ENCODE data around the gene NXPE3. TPM values are rescaled to one million over a fixed set of nuclear protein-coding genes. Genes with fewer than 3 reads are reported as not detected.

Gene NXPE3
- total RNA-seq, 3 donors from 2014 or later: 7.7 to 21.6 (median 17.0) TPM

DNA sequence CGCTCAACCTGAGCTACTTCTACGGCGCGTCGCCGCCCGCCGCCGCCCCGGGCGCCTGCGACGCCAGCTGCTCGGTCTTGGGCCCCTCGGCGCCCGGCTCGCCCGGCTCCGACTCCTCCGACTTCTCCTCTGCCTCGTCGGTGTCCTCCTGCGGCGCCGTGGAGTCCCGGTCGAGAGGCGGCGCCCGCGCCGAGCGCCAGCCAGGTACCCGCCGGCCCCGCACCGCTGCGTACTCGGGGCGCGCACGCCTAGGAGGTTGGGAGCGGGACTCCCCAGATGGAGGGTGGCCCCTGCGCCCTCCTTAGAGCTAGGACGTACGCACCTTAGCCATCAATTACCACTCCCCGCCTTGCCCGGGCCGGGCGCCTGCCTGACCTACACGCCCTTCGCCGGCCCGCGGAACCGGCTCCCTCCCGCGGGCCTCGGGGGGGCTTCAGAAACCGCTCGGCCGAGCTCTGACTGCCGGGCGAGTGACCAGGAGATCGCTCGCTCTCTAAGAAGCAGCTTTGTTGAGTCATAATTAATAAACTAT lies 70.8 kb downstream of the NXPE3 start:
- no peak for DNase-seq (ENCODE audit: low spot score in 2 of 2)
- intact Hi-C loops (cut with DNase I; ENCODE audit: low total_unique reads): no loop called here
- H3K27me3 ChIP-seq: no peaks in the 10 kb centered on the region
- peak overlapping the region; percentile 96 to 98 for H3K27ac ChIP-seq
- H3K36me3 ChIP-seq: peaks cover 10% of the 10 kb centered on the region
- TF ChIP-seq, protein P1, sequence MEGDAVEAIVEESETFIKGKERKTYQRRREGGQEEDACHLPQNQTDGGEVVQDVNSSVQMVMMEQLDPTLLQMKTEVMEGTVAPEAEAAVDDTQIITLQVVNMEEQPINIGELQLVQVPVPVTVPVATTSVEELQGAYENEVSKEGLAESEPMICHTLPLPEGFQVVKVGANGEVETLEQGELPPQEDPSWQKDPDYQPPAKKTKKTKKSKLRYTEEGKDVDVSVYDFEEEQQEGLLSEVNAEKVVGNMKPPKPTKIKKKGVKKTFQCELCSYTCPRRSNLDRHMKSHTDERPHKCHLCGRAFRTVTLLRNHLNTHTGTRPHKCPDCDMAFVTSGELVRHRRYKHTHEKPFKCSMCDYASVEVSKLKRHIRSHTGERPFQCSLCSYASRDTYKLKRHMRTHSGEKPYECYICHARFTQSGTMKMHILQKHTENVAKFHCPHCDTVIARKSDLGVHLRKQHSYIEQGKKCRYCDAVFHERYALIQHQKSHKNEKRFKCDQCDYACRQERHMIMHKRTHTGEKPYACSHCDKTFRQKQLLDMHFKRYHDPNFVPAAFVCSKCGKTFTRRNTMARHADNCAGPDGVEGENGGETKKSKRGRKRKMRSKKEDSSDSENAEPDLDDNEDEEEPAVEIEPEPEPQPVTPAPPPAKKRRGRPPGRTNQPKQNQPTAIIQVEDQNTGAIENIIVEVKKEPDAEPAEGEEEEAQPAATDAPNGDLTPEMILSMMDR (IDR thresholded peaks at IDR 0.05): no peak
- TF ChIP-seq POLR2AphosphoS5 (IDR thresholded peaks at IDR 0.05): peak in 2 of 3 donors; percentile 15 to 40
- no peaks in the 10 kb centered on the region for H3K4me1 ChIP-seq
- H3K9me3 ChIP-seq: no peaks in the 10 kb centered on the region
- H3K4me3 ChIP-seq: peak overlapping the region; percentile 74 to 83 (median 79)

DNA sequence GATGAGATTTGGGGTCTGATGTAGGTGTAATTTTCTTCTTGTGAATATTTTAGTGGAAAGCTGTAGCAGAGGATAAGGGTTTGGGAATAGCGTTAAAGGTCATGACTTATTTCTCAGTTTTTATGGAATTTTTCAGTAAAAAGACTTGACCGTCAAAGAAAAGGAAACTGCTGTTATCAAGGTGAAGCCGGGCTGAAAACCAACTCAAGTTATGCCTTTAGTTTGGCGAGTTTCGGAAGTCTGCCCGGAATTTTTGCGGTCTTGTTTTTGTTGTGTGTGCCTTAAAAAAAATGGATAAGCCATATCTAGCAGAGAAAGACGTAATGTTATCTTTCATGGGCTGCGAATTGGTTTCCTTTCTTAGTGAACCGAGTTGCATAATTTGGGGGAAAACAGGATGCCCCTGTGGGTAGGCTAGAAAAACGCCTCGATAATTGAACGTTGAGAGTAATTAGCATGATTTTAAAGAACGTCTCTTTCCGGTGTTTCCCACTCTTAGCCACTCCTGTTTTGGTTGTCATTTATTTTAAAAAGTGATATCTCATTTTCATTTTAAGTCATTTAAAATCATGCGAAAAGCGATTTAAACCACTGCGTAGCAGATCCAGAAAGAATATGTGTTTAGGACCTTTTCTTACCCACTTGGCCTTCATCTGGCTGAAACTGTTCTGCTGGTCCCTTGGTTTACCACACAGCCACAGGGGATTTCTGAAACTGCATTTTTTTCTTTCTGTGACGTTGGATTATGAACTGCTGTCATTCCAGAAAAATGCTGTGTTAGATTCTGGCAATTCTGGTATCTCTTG lies 71.4 kb downstream of the NXPE3 start:
- Histone ChIP-seq H3K36me3 (peaks cover 10% of the 10 kb centered on the region), H3K27me3 (no peaks in the 10 kb centered on the region), H3K4me3 (peak overlapping the region; percentile 74 to 83 (median 79)), H3K4me1 (no peaks in the 10 kb centered on the region), H3K27ac (peak overlapping the region; percentile 96 to 98), H3K9me3 (no peaks in the 10 kb centered on the region)
- intact Hi-C loops (cut with DNase I; ENCODE audit: low total_unique reads): no loop called here
- DNase-seq (ENCODE audit: low spot score in 2 of 2): no peak
- TF ChIP-seq, protein P1 (IDR thresholded peaks at IDR 0.05): no peak
- TF ChIP-seq POLR2A (IDR thresholded peaks at IDR 0.05): no peak
- no peak for TF ChIP-seq POLR2AphosphoS5 (IDR thresholded peaks at IDR 0.05)

DNA sequence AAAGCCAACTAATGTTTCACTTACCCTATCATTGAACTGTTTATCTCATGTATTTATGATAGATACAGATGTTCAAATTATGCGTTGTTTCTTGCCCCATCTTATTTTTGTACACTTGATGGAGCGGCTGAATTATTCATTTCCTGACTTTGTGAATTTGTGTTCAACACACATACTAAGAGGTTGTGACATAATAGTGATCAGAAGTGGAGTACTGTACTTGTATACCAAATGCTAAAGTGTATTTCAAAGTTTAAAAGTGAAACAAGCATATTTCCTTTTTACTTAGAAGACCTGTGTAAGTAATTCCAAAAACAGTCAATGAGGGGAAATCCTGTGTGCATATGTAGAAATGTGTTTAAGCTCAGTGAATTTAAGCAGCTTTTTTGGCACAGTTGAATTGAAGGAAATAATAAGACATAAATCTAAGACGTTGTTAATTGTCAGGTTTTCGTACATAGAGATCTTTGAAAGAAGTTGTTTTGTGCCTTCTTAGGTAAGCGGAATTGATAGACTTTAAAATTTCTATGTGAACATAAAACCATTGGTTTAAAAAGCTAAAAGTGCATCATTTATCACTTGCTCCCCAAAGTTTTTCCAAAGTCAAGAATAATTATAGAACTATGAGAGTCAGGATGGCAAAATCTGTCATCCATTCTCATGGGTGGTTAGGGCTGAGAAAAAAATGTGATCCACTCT lies 72.2 kb downstream of the NXPE3 start:
- H3K36me3 ChIP-seq: peaks cover 10% of the 10 kb centered on the region
- no peak for DNase-seq (ENCODE audit: low spot score in 2 of 2)
- H3K9me3 ChIP-seq: no peaks in the 10 kb centered on the region
- no peaks in the 10 kb centered on the region for H3K4me1 ChIP-seq
- H3K27ac ChIP-seq: peak overlapping the region; percentile 96 to 98
- peak overlapping the region; percentile 74 to 83 (median 79) for H3K4me3 ChIP-seq
- H3K27me3 ChIP-seq: no peaks in the 10 kb centered on the region
- intact Hi-C loops (cut with DNase I; ENCODE audit: low total_unique reads): no loop called here
- TF ChIP-seq, protein P1 (IDR thresholded peaks at IDR 0.05): no peak
- TF ChIP-seq POLR2AphosphoS5 (IDR thresholded peaks at IDR 0.05) (no peak), POLR2A (IDR thresholded peaks at IDR 0.05) (no peak)

DNA sequence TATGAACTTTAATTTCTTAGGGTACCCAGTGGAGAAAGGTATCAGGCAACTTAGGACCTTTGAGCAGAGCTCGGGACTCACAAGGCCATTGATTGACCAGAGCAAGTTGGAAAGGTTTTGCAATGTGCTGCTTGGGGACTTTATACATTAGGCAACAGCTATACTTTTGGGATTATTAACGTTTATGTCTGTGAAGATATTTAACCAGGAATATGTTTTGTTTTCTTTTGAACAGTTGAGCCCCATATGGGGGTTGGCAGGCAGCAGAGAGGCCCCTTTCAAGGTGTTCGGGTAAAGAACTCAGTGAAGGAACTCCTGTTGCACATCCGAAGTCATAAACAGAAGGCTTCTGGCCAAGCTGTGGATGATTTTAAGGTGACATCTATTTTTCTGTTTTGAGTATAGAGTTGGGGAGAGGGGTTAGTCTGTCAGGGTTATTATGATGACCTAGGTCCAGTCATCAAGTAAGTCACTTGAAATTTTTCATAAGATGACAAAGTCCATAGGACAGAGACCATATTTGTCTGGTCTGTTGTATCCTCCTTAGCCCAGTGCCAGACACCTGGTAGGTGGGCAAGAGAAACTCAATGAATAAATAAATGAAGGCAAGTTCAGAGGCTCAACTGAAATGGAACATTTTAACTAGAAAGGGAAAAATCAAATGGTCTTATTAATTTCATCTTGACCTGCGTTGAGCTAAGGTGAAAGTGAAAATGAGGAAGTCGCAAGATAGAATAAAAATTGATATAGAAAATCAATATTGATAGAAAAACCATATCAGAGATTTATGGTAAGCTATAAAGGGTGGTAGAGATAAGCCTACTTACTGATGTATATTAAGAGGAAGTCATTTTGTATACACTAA lies 73.1 kb downstream of the NXPE3 start:
- Histone ChIP-seq H3K4me3 (peak overlapping the region; percentile 74 to 83 (median 79)), H3K4me1 (no peaks in the 10 kb centered on the region), H3K27me3 (no peaks in the 10 kb centered on the region), H3K36me3 (peaks cover 10% of the 10 kb centered on the region), H3K9me3 (no peaks in the 10 kb centered on the region), H3K27ac (peak overlapping the region; percentile 96 to 98)
- no peak for DNase-seq (ENCODE audit: low spot score in 2 of 2)
- intact Hi-C loops (cut with DNase I; ENCODE audit: low total_unique reads): no loop called here
- TF ChIP-seq, protein P1 (IDR thresholded peaks at IDR 0.05): no peak
- TF ChIP-seq POLR2AphosphoS5 (IDR thresholded peaks at IDR 0.05): no peak
- TF ChIP-seq POLR2A (IDR thresholded peaks at IDR 0.05): no peak
